Motor neuron (in vitro differentiated cells): ENCODE data around the gene CDH4. TPM values are rescaled to one million over a fixed set of nuclear protein-coding genes. Genes with fewer than 3 reads are reported as not detected.

Experiments used
- ATAC-seq, 8 experiments: fragments of 200-7000 bp; cut with Tn5 transposase; replicated peaks in 6 of 8; 2 replicates each; pipeline ENCODE4 v1.8.0; 2021; ENCODE audit warnings: mild to moderate bottlenecking in 8 of 8, moderate library complexity in 8 of 8
- H3K27ac ChIP-seq, 2 donors: fragments of 250-450 bp; sonication (Bioruptor Pico); 2 replicates each; pipeline ENCODE4 v1.9.0; 2021; ENCODE audit warnings: antibody characterized with exemption in 2 of 2, mild to moderate bottlenecking in 2 of 2, moderate library complexity in 1 of 2
- H3K4me1 ChIP-seq, 2 donors: fragments of 250-450 bp; sonication (Bioruptor Pico); replicated peaks in 1 of 2; 2 replicates each; pipeline ENCODE4 v1.6.1; 2021; ENCODE audit warnings: antibody characterized with exemption in 2 of 2, mild to moderate bottlenecking in 2 of 2, moderate library complexity in 1 of 2
- H3K4me3 ChIP-seq, 5 donors: fragments of 250-450 bp; sonication (Bioruptor Pico); 2 replicates each; pipeline ENCODE4 v1.9.0; 2021; ENCODE audit warnings: antibody characterized with exemption in 5 of 5, mild to moderate bottlenecking in 5 of 5, moderate library complexity in 4 of 5
- WGBS, 10 experiments: fragments of 450-650 bp; shearing (Covaris generic); methylation state at CpG; one replicate each; pipeline ENCODE4 v1.0.0; 2022; 5-methylcytosine and 5-hydroxymethylcytosine counted together
- in situ Hi-C, 9 experiments: fragments of 400-800 bp; cut with MboI; loops; one replicate each; pipeline ENCODE4 v1.15.0; 2021; ENCODE audit warnings: low sequenced_read_pairs in 9 of 9, low pct_unique_long_range_greater_than_20kb in 2 of 9; ENCODE audit not compliant: unreplicated experiment in 9 of 9
- total RNA-seq, 8 experiments: library from RNA; unstranded; fragments of 300-600 nt; gene quantifications; 2 replicates each; pipeline versions ENCODE4 v1.2.3 to v1.2.4, GENCODE V29; 2022

CDH4 gene
- total RNA-seq, 8 experiments from 2014 or later = 2.4 to 41.6 (median 12.9) TPM

DNA sequence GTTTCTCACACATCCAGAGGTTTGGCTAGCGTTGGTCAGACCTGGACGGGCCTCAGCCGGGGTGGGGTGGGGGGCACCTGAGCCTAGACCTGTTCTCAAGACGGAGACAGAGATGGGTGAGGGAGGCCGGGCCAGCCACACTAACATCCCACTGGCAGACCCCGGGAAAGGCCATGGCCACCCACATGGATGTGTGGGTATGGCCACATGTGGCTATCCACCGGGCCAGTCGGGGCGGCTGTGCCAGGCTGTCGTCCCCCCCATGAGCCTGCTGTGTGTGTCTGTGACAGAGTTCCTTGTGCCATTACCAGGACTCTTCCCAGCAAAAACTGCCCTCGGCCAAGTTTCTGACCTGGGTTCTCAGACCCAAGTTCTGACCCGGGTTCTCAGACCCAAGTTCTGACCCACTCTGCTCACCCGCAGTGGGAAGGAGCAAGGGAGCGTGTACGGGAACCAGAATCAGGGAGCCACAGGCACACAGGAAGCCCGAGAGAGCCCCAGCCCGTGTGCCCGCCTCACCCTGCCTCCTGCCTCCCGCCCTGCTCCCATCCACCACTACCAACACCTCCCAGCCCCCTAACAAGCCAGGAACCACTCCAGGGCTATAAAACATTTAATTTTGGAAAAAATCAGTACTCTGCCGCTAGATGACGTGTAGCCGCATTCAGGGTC lies 558.1 kb downstream of the CDH4 start:
- Histone ChIP-seq H3K4me3 (no peak overlapping the region), H3K4me1 (peaks cover 38 to 41% of the 10 kb centered on the region in 2 donors), H3K27ac (no peak overlapping the region)
- WGBS, 10 experiments = 23 to 95% (median 84%) methylated on average over 3 to 7 of the region's 22 CpGs; no CpG with 5 or more reads in 6 of the 10 experiments
- ATAC-seq = no peak
- in situ Hi-C loops = no loop called here

DNA sequence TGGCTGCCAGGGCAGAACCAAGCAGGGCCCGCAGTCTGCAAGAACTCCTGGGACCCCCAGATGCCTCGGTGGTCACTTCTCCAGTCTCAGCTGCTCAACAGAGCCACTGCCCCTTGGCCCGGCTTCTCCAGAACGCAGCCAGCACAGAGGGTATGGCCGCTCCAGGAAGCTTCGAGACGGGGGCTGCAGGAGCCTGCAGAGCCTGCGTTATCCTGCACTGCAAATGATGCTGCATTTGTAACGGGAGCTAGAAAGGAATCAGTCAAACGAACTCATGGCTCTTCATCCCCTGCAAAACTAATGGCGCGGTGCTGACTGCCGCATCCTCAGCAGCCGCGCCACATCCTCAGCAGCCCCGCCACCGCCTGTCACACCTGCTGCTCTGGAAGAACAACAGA lies 558.7 kb downstream of the CDH4 start:
- 46 to 100% (median 95%) methylated on average over 1 to 7 of the region's 17 CpGs; no CpG with 5 or more reads in 5 of the 10 experiments for WGBS, 10 experiments
- Histone ChIP-seq H3K4me1 (peaks cover 38 to 41% of the 10 kb centered on the region in 2 donors), H3K4me3 (no peak overlapping the region), H3K27ac (no peak overlapping the region)
- in situ Hi-C loops = no loop called here
- no peak for ATAC-seq

DNA sequence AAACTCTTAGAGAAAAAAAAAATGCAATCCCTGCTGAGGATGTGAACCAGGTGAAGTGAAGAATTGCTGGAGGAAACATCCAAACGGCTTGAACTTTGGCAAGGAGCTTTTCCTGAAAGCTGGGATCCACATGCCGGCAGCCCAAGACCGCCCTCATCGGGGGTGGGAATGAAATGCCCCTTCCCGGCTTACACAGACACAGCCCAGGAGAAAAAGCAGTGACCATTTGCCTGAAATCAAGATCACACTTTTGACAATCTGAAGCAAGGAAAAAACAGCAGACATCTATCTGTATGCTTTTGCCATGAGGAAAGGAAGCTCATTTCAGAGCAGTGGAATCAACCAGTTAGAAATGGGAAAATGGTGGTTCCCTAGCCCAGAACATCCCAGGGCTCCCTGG lies 559.1 kb downstream of the CDH4 start:
- Histone ChIP-seq H3K27ac (no peak overlapping the region), H3K4me3 (no peak overlapping the region), H3K4me1 (peaks cover 34 to 37% of the 10 kb centered on the region in 2 donors)
- ATAC-seq = no peak
- in situ Hi-C loops = no loop called here
- 67 to 92% (median 92%) methylated on average over 1 to 4 of the region's 5 CpGs; no CpG with 5 or more reads in 7 of the 10 experiments for WGBS, 10 experiments

DNA sequence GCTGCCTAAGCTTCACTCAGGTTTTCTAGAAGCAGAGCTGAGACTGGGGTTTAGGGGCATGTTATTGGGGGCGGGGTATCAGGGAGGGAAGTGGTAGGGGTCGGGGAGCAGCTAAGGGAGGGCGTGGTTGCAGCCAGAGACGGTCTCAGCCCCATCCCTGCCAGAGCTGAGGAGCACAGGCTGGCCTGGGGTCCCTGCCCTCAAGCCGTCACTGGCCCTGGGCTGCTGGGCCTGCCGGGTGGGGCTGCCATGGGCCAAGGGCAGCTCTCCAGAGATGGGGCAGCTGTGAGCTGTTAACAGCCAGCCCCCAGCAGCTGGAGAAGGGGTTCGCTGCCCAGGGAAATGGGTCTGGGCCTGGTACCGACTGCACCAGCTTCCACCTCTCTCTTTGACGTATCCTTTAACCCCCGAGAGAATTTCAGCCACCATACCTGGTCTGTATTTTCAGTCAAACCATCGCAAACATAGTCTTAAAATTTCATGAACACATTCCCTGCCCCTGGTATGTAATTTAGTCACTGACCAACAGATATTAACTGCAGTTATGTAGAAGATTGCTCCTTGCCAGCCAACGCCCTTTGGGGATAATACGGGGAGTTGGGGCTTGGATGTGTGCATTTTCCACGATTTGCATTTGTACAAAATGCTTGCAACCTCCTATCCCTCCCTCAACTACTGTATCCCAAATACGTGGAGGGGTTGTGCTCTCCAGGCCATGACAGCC lies 560.2 kb downstream of the CDH4 start:
- peak in 2 of 8 experiments; percentile 27 to 50 for ATAC-seq
- WGBS, 10 experiments = 0 to 100% (median 73%) methylated on average over 1 to 7 of the region's 15 CpGs; no CpG with 5 or more reads in 3 of the 10 experiments
- Histone ChIP-seq H3K4me1 (peaks cover 23 to 26% of the 10 kb centered on the region in 2 donors), H3K4me3 (no peak overlapping the region), H3K27ac (no peak overlapping the region)
- in situ Hi-C loops = no loop called here

GRCh38 chr20:61812845-61813485 lies 560.9 kb downstream of the CDH4 start:
- 0 to 100% (median 80%) methylated on average over 1 to 9 of the region's 14 CpGs; no CpG with 5 or more reads in 3 of the 10 experiments for WGBS, 10 experiments
- peak in 2 of 8 experiments; percentile 38 to 47 for ATAC-seq
- no peak overlapping the region for H3K4me3 ChIP-seq
- no peak overlapping the region for H3K27ac ChIP-seq
- peaks cover 20 to 25% of the 10 kb centered on the region in 2 donors for H3K4me1 ChIP-seq
- in situ Hi-C loops = no loop called here

GRCh38 chr20:61813791-61814190 lies 561.7 kb downstream of the CDH4 start:
- WGBS, 10 experiments = 0 to 90% (median 36%) methylated on average over 1 to 3 of the region's 7 CpGs; no CpG with 5 or more reads in 5 of the 10 experiments
- in situ Hi-C loops = no loop called here
- Histone ChIP-seq H3K4me1 (peaks cover 12 to 21% of the 10 kb centered on the region in 2 donors), H3K27ac (no peak overlapping the region), H3K4me3 (no peak overlapping the region)
- no peak for ATAC-seq

DNA sequence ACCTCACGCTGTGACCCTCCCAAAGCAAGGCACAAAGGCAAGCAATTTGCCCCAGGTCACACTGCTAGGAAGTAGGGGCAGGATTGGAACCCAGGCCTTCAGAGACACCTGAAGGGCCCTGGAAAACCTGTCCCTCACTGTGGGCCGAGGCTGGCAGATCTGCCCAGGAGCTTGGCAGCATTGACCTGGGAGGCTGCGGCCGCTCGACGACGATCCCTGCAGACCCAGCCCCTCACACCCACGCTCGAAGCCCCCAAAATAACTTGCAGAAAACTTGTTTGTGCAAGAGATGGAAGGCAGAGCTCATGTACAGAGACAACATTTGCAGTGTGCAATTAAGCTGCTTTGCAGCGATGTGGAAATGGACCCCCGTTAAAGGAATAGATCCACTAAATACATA lies 562.2 kb downstream of the CDH4 start:
- Histone ChIP-seq H3K27ac (no peak overlapping the region), H3K4me3 (no peak overlapping the region), H3K4me1 (peaks cover 12 to 21% of the 10 kb centered on the region in 2 donors)
- in situ Hi-C loops = no loop called here
- WGBS, 10 experiments = 34 to 100% (median 89%) methylated on average over 1 to 7 of the region's 11 CpGs; no CpG with 5 or more reads in 2 of the 10 experiments
- ATAC-seq = no peak

- Histone ChIP-seq H3K4me1 (peaks cover 12 to 21% of the 10 kb centered on the region in 2 donors), H3K27ac (no peak overlapping the region), H3K4me3 (no peak overlapping the region)
- ATAC-seq = no peak
- in situ Hi-C loops = no loop called here
- WGBS, 10 experiments = 41 to 100% (median 79%) methylated on average over 1 to 6 of the region's 9 CpGs; no CpG with 5 or more reads in 4 of the 10 experiments
These were observed 562.7 kb downstream of the CDH4 start for GRCh38 chr20:61814726-61815125.

DNA sequence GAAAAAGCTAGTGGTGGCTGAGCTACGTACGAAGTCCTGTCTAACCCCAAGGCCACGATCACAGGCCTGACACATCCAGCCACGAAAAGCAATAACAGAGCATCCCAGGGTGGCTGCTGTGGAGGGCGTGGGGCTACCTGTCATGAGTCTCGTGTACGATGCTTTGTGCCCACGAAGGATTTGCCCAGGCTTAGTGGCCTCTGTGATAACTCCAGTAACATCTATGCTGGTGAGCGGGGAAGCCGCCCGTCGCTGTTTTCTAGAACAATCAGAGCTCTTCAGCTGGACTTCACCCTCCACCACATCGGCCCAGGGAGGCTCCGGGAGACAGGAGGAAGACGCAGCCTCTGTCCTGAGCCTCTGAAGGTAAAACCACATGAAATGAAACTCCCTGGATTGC lies 563.1 kb downstream of the CDH4 start:
- Histone ChIP-seq H3K27ac (no peak overlapping the region), H3K4me3 (no peak overlapping the region), H3K4me1 (peaks cover 10 to 23% of the 10 kb centered on the region in 2 donors)
- in situ Hi-C loops = no loop called here
- ATAC-seq = no peak
- 48 to 98% (median 90%) methylated on average over 4 to 9 of the region's 15 CpGs; no CpG with 5 or more reads in 6 of the 10 experiments for WGBS, 10 experiments

GRCh38 chr20:61815678-61816077 lies 563.6 kb downstream of the CDH4 start:
- in situ Hi-C loops = no loop called here
- Histone ChIP-seq H3K4me3 (no peak overlapping the region), H3K4me1 (peaks cover 10 to 21% of the 10 kb centered on the region in 2 donors), H3K27ac (no peak overlapping the region)
- ATAC-seq = no peak
- 27 to 100% (median 73%) methylated on average over 1 to 11 of the region's 12 CpGs for WGBS, 10 experiments

DNA sequence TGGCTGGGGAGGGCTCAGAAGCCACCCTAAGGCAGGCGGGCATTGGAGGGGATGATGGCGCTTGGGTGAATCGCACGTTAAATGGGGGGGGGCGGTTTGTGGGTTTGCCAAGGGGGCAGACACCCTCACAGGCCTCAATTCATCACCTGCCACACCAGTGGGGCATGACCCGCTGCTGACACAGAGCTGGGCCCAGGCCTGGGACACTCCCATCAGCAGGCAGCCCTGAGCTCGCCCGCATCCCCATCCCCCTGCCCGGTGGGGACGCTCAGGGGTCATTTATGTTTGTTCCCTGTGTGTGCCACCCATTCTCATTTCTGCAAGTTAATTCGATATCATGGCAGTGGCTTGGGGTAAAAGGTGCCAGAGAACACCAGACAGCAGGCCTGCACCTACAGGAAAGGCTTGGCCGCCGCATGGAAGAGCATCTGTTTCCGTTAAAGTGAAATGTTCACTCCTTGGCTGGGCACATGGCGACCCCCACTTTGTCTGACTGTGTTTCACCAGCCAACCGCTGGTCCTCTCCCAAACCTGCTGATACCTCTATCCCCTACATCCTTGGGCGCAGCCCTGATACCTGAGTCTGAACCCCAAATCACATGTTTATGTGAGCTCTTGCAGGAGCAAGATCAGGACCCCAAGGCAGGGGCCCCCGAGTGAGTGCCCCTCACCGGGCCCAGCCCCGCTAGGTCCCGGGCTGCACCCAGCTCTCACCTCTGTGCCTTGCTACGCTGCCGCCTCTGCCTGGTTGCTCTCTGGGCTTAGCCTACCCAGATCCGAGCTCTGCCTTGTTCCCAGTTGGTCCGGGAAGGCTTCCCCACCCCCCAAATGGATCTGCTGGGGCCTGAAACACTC lies 564.8 kb downstream of the CDH4 start:
- H3K27ac ChIP-seq = no peak overlapping the region
- in situ Hi-C loops = no loop called here
- no peak for ATAC-seq

DNA sequence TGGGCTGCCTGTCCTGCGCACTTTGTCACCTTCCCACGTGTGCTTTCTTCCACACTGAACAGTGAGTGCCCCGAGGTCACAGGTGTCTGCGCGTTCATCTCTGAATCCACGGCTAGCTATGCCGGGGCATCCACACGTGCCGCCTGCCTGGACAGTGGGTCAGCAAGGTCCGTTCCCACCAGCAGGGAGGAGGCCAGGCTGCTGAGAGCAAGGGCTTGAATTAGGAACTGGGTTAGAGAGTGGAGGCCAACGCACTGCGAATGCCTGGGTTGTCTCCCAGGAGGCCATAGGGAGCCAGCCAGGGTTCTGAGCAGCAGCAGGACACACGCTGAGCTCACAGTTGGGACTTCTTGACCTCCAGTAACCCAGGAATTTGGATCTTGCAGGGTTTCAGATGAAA lies 565.5 kb downstream of the CDH4 start:
- Histone ChIP-seq H3K27ac (no peak overlapping the region), H3K4me1 (peaks cover 10 to 23% of the 10 kb centered on the region in 2 donors), H3K4me3 (no peak overlapping the region)
- in situ Hi-C loops = no loop called here
- no peak for ATAC-seq
- 84 to 90% (median 86%) methylated on average over 2 to 11 of the region's 13 CpGs; no CpG with 5 or more reads in 6 of the 10 experiments for WGBS, 10 experiments

More for the DNA sequence above, 564.8 kb downstream of the CDH4 start:
- peaks cover 10 to 19% of the 10 kb centered on the region in 2 donors for H3K4me1 ChIP-seq
- WGBS, 10 experiments = 0 to 100% (median 87%) methylated on average over 1 to 7 of the region's 25 CpGs; no CpG with 5 or more reads in 4 of the 10 experiments
- H3K4me3 ChIP-seq = no peak overlapping the region
